A673 (cell line): ENCODE data around the gene TEAD1. TPM values are rescaled to one million over a fixed set of nuclear protein-coding genes. Genes with fewer than 3 reads are reported as not detected.

ENCODE experiments used
- BruUV-seq: library from RNA; stranded (reverse); fragments of 400-500 nt; replicated peaks from 2 replicates; lab custom pipeline; 2021; lab: Mats Ljungman, UMichigan
- CTCF ChIA-PET: fragments of 300-600 bp; sonication (Branson Sonifier 250); formaldehyde crosslinking; loops from one replicate; lab custom pipeline; 2022; ENCODE audit warnings: antibody characterized with exemption; lab: Charles Lee
- POLR2A ChIA-PET: fragments of 300-600 bp; sonication (Branson Sonifier 250); formaldehyde crosslinking; loops from one replicate; lab custom pipeline; 2022; ENCODE audit warnings: antibody characterized with exemption; ENCODE audit not compliant: low non-redundant PET; lab: Charles Lee
- DNase-seq: peaks from one replicate; pipeline ENCODE4 v3.0.0-alpha.2; 2015; ENCODE audit warnings: low spot score
- H3K27ac ChIP-seq: fragments of 200-600 bp; sonication (generic); 2 replicates; pipeline ENCODE4 v1.5.1; 2016; ENCODE audit warnings: mixed run types, low read depth, mild to moderate bottlenecking, mixed read lengths, antibody characterized with exemption, low read length; ENCODE audit not compliant: poor library complexity, severe bottlenecking
- H3K27me3 ChIP-seq: fragments of 200-600 bp; sonication (generic); replicated peaks from 2 replicates; pipeline ENCODE4 v1.6.1; 2017; ENCODE audit warnings: mixed run types, low read depth, mild to moderate bottlenecking, mixed read lengths, antibody characterized with exemption, low read length; ENCODE audit not compliant: insufficient read depth, poor library complexity
- H3K36me3 ChIP-seq: fragments of 200-600 bp; sonication (generic); 2 replicates; pipeline ENCODE4 v1.6.1; 2016; ENCODE audit warnings: mixed run types, mild to moderate bottlenecking, mixed read lengths, antibody characterized with exemption, low read length; ENCODE audit not compliant: insufficient read depth, poor library complexity, severe bottlenecking
- H3K4me1 ChIP-seq: fragments of 200-600 bp; sonication (generic); 2 replicates; pipeline ENCODE4 v1.6.1; 2017; ENCODE audit warnings: mixed run types, mild to moderate bottlenecking, mixed read lengths, antibody characterized with exemption, low read length; ENCODE audit not compliant: insufficient read depth, poor library complexity, severe bottlenecking
- H3K4me3 ChIP-seq: fragments of 200-600 bp; sonication (generic); 2 replicates; pipeline ENCODE4 v1.5.1; 2016; ENCODE audit warnings: low read depth, mixed run types, mild to moderate bottlenecking, mixed read lengths, low read length; ENCODE audit not compliant: poor library complexity, severe bottlenecking
- H3K9me3 ChIP-seq: fragments of 200-600 bp; sonication (generic); 2 replicates; pipeline ENCODE4 v1.6.1; 2016; ENCODE audit warnings: mixed run types, low read depth, mild to moderate bottlenecking, mixed read lengths, antibody characterized with exemption, low read length; ENCODE audit not compliant: poor library complexity, severe bottlenecking
- CTCF ChIP-seq: fragments of 300-800, 200-600 bp; sonication (generic); conservative IDR thresholded peaks from 2 replicates; pipeline ENCODE4 v1.5.1; 2017; ENCODE audit warnings: low read depth, mild to moderate bottlenecking, antibody characterized with exemption, low read length, moderate library complexity, mixed read lengths
- EZH2 ChIP-seq: fragments of 200-600 bp; sonication (generic); IDR thresholded peaks from 2 replicates; pipeline ENCODE4 v1.6.1; 2017; ENCODE audit warnings: borderline replicate concordance, low read depth, mild to moderate bottlenecking, mixed read lengths, antibody characterized with exemption, low read length; ENCODE audit not compliant: poor library complexity, severe bottlenecking
- intact Hi-C: fragments of 100-400 bp; cut with micrococcal nuclease; formaldehyde crosslinking; loops from one replicate; pipeline ENCODE4 v1.10.0; 2022; ENCODE audit not compliant: unreplicated experiment
- total RNA-seq: library from RNA; stranded (reverse); gene quantifications from 2 replicates; pipeline ENCODE4 v1.2.3, GENCODE V29; 2021

Gene TEAD1
- total RNA-seq, 1 experiment from 2014 or later: 81.8 TPM

DNA sequence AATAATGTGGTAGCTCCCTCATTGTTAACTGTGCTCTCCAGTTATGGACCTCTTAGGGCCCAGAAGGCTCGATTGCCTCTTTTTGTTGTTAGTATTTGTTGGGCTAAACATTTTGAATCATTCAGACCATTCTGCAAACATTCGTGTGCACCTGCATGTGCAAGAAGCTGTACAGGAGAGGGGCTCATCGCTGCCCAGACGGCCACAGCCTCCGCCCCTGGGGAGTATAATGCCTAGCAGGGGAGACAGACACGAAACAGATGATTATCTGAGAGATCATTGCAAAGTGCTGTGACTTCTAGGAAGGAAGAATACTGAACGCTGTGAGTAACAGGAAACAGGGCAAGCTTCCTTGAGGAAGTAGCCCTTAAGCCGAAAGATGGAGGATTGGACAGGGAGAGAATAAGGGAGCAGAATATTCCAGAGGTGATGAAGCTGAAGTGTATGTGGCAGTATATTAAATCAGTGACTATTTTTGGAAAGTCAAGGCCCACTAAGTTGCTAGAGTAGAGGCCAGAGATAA, 211.6 kb downstream of the TEAD1 start:
- H3K27ac ChIP-seq: no peak overlapping the region
- ChIA-PET CTCF (no interaction called here), POLR2A (no interaction called here)
- DNase-seq: no peak
- no peaks in the 10 kb centered on the region for H3K27me3 ChIP-seq
- intact Hi-C loops: no loop called here
- TF ChIP-seq CTCF (no peak), EZH2 (no peak)
- H3K36me3 ChIP-seq: peaks cover 12% of the 10 kb centered on the region
- BruUV-seq: no TSS peak
- H3K4me3 ChIP-seq: no peak overlapping the region
- H3K4me1 ChIP-seq: peaks cover 9% of the 10 kb centered on the region
- H3K9me3 ChIP-seq: no peaks in the 10 kb centered on the region

GRCh38 chr11:12886508-12886907, 212.3 kb downstream of the TEAD1 start:
- ChIA-PET CTCF (no interaction called here), POLR2A (no interaction called here)
- H3K4me1 ChIP-seq: peaks cover 9% of the 10 kb centered on the region
- no peaks in the 10 kb centered on the region for H3K9me3 ChIP-seq
- H3K4me3 ChIP-seq: no peak overlapping the region
- TF ChIP-seq EZH2 (no peak), CTCF (no peak)
- no peaks in the 10 kb centered on the region for H3K27me3 ChIP-seq
- intact Hi-C loops: no loop called here
- no peak for DNase-seq
- peaks cover 12% of the 10 kb centered on the region for H3K36me3 ChIP-seq
- no peak overlapping the region for H3K27ac ChIP-seq
- BruUV-seq: no TSS peak

DNA sequence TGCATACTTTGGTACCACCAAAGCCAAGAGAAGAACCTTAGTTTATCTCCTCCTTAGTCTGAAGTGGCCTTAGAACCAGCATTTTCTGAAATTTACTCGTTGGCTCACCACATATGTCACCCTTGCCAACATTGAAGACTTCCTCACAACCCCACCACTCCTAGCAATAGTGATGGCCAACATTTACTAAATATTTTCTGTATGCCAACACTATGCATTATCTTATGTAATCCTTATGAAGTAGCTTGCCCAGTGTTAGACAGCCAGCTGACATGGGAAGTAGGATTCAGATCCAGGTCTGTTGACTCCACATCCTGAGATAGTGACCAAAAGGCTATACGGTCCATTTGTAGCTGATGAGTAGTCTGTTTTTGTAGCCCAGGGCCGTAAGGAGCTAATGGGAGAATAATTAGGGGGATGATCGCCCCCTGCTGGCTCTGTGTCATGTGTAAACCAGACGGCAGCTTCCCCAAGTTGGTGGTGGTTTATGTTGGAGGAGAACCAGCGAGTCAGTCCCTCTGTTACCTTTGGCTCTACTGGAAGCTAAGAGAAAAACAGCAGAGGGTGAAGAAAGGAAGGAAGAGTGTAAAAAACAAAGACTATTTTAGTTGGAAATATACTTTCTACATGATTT, 214.4 kb downstream of the TEAD1 start:
- ChIA-PET POLR2A (interaction anchor here (0.6 kb wide), 1 partner anchor 465 kb away, joined by 11 read pairs; no protein-coding TSS in a partner anchor), CTCF (interaction anchor here (0.6 to 2.6 kb wide), 9 partner anchors 12 to 558 kb away, joined by 3 to 19 read pairs (median 4); no protein-coding TSS in a partner anchor)
- intact Hi-C loops: no loop called here
- peak; percentile 83 for DNase-seq
- Histone ChIP-seq H3K27me3 (no peaks in the 10 kb centered on the region), H3K4me3 (no peak overlapping the region), H3K9me3 (no peaks in the 10 kb centered on the region), H3K4me1 (peaks cover 12% of the 10 kb centered on the region), H3K36me3 (peaks cover 4% of the 10 kb centered on the region), H3K27ac (no peak overlapping the region)
- BruUV-seq: no TSS peak
- TF ChIP-seq CTCF (peak; percentile 84), EZH2 (no peak)
